ENCODE measurements around the gene ZFAND3. TPM values are rescaled to one million over a fixed set of nuclear protein-coding genes. Genes with fewer than 3 reads are reported as not detected.
"Not testable (repeated sequence)": the region's sequence is repeated elsewhere in the genome, so short reads cannot be mapped to it uniquely, and the experiment has no call there.

ZFAND3 gene
- total and polyA plus RNA-seq, 9 donors: 16.6 to 220 (median 51.9) TPM

- no peaks in the 10 kb centered on the region for H3K36me3 ChIP-seq
- no peak for DNase-seq
- H3K4me3 ChIP-seq: no peak overlapping the region
- intact Hi-C loops (cut with DNase I): no loop called here
- no peaks in the 10 kb centered on the region for H3K27me3 ChIP-seq
- H3K27ac ChIP-seq: no peak overlapping the region
- H3K9me3 ChIP-seq: no peaks in the 10 kb centered on the region
- no peak for TF ChIP-seq EP300 (IDR thresholded peaks at IDR 0.05)
- TF ChIP-seq CTCF (IDR thresholded peaks at IDR 0.05): no peak
- no peak for TF ChIP-seq POLR2A (IDR thresholded peaks at IDR 0.05)
- 95 to 98% (median 96%) methylated on average over 2 of the region's 2 CpGs for WGBS, 3 donors
- peaks cover 2% of the 10 kb centered on the region for H3K4me1 ChIP-seq (ENCODE audit: insufficient read depth)
Measured at GRCh38 chr6:37946057-37946456, 126.5 kb downstream of the ZFAND3 start.

GRCh38 chr6:37947468-37947867 lies 127.9 kb downstream of the ZFAND3 start:
- H3K27ac ChIP-seq: no peak overlapping the region
- H3K4me3 ChIP-seq: no peak overlapping the region
- peaks cover 2% of the 10 kb centered on the region for H3K4me1 ChIP-seq (ENCODE audit: insufficient read depth)
- H3K36me3 ChIP-seq: no peaks in the 10 kb centered on the region
- no peak for DNase-seq
- intact Hi-C loops (cut with DNase I): no loop called here
- H3K9me3 ChIP-seq: no peaks in the 10 kb centered on the region
- H3K27me3 ChIP-seq: no peaks in the 10 kb centered on the region
- TF ChIP-seq EP300 (IDR thresholded peaks at IDR 0.05) (no peak), POLR2A (IDR thresholded peaks at IDR 0.05) (no peak), CTCF (IDR thresholded peaks at IDR 0.05) (no peak)

- intact Hi-C loops (cut with DNase I); H3K4me1 ChIP-seq (ENCODE audit: insufficient read depth): not testable (repeated sequence)
- 95 to 100% (median 95%) methylated on average over 2 of the region's 2 CpGs for WGBS, 3 donors
Measured at GRCh38 chr6:37948584-37948983, 129.1 kb downstream of the ZFAND3 start.

GRCh38 chr6:37952027-37952426 lies 132.5 kb downstream of the ZFAND3 start:
- intact Hi-C loops (cut with DNase I): no loop called here
- no peaks in the 10 kb centered on the region for H3K36me3 ChIP-seq
- whole genome bisulfite sequencing, 3 donors: 90 to 95% (median 92%) methylated on average over 2 of the region's 2 CpGs
- H3K27ac ChIP-seq: no peak overlapping the region
- TF ChIP-seq EP300 (IDR thresholded peaks at IDR 0.05): no peak
- TF ChIP-seq POLR2A (IDR thresholded peaks at IDR 0.05): no peak
- TF ChIP-seq CTCF (IDR thresholded peaks at IDR 0.05): no peak
- no peaks in the 10 kb centered on the region for H3K4me1 ChIP-seq (ENCODE audit: insufficient read depth)
- H3K4me3 ChIP-seq: no peak overlapping the region
- H3K9me3 ChIP-seq: no peaks in the 10 kb centered on the region
- no peaks in the 10 kb centered on the region for H3K27me3 ChIP-seq
- no peak for DNase-seq

More at GRCh38 chr6:37948584-37948983, 129.1 kb downstream of the ZFAND3 start:
- not testable (repeated sequence) for H3K27ac ChIP-seq, DNase-seq, H3K9me3 ChIP-seq, H3K27me3 ChIP-seq, H3K4me3 ChIP-seq, H3K36me3 ChIP-seq

GRCh38 chr6:37954791-37955190 lies 135.3 kb downstream of the ZFAND3 start:
- intact Hi-C loops (cut with DNase I): no loop called here
- Histone ChIP-seq H3K9me3 (no peaks in the 10 kb centered on the region), H3K36me3 (no peaks in the 10 kb centered on the region), H3K27me3 (no peaks in the 10 kb centered on the region), H3K27ac (no peak overlapping the region), H3K4me3 (no peak overlapping the region), H3K4me1 (ENCODE audit: insufficient read depth) (no peaks in the 10 kb centered on the region)
- TF ChIP-seq EP300 (IDR thresholded peaks at IDR 0.05) (no peak), CTCF (IDR thresholded peaks at IDR 0.05) (no peak), POLR2A (IDR thresholded peaks at IDR 0.05) (no peak)
- DNase-seq: no peak
